HepG2 (cell line): ENCODE results near the gene FGD3. TPM values are rescaled to one million over a fixed set of nuclear protein-coding genes. Genes with fewer than 3 reads are reported as not detected.

Experiments used
- ATAC-seq: fragments of 200-7000 bp; cut with Tn5 transposase; 3 replicates; pipeline ENCODE4 v1.9.1; 2020; ENCODE audit warnings: mild to moderate bottlenecking, moderate library complexity
- BruUV-seq: library from RNA; stranded (reverse); fragments of 400-500 nt; replicated peaks from 2 replicates; lab custom pipeline; 2021; lab: Mats Ljungman, UMichigan
- CTCF ChIA-PET: fragments of 300-600 bp; formaldehyde crosslinking; extraction: SDS; loops from one replicate; lab custom pipeline; 2021; ENCODE audit warnings: low total read pairs, inconsistent platforms, low intra/inter-chr PET ratio; lab: Yijun Ruan, JAX
- POLR2A ChIA-PET: fragments of 350-600 bp; sonication (Branson Sonifier 250); formaldehyde crosslinking; loops from one replicate; lab custom pipeline; 2020; ENCODE audit warnings: antibody characterized with exemption, inconsistent platforms; lab: Yijun Ruan, JAX
- DNase-seq: peaks from one replicate; pipeline ENCODE4 v3.0.0-alpha.2; 2015; ENCODE audit warnings: low spot score
- FAIRE-seq: peaks from 3 replicates; lab custom pipeline; 2011; peaks lifted over from hg19 to GRCh38; lab: Jason Lieb, UNC
- H2AFZ ChIP-seq: one replicate; pipeline ENCODE4 v1.6.1; 2011; ENCODE audit warnings: low read length, inconsistent platforms
- H3K27ac ChIP-seq: fragments of 300-600 bp; 3 replicates; pipeline ENCODE4 v1.8.0; 2011; ENCODE audit warnings: mixed run types, mild to moderate bottlenecking, mixed read lengths, low read length, inconsistent platforms; ENCODE audit not compliant: insufficient read depth; ENCODE audit errors: extremely low read length
- H3K27me3 ChIP-seq, 2 experiments: fragments of 200-600 bp in 1 of 2; 2 replicates in 1 of 2; 3 replicates in 1 of 2; pipeline versions ENCODE4 v1.6.0 to v1.8.0; 2011; ENCODE audit warnings: low read length in 2 of 2, mild to moderate bottlenecking in 2 of 2, moderate library complexity in 2 of 2, inconsistent platforms in 1 of 2; ENCODE audit not compliant: insufficient read depth in 2 of 2, control insufficient read depth in 1 of 2
- H3K36me3 ChIP-seq, 2 experiments: fragments of 200-600 bp in 1 of 2; replicated peaks in 1 of 2; 2 replicates in 1 of 2; 3 replicates in 1 of 2; pipeline versions ENCODE4 v1.5.1 to v1.8.0; 2011; ENCODE audit warnings: low read length in 2 of 2, inconsistent platforms in 1 of 2; ENCODE audit not compliant: insufficient read depth in 2 of 2, control insufficient read depth in 1 of 2
- H3K4me1 ChIP-seq: 2 replicates; pipeline ENCODE4 v1.5.1; 2012; ENCODE audit warnings: low read length, inconsistent platforms; ENCODE audit not compliant: insufficient read depth
- H3K4me2 ChIP-seq: 2 replicates; pipeline ENCODE4 v1.6.0; 2011; ENCODE audit warnings: low read depth, low read length, inconsistent platforms
- H3K4me3 ChIP-seq, 3 experiments: fragments of 200-600 bp in 1 of 3; sonication (generic), shearing (Covaris generic) in 1 of 3; replicated peaks in 1 of 3; 2 replicates each; pipeline ENCODE4 v1.5.1; 2011 to 2016; ENCODE audit warnings: low read length in 3 of 3, inconsistent platforms in 2 of 3, low read depth in 2 of 3, mild to moderate bottlenecking in 2 of 3, control low read depth in 1 of 3, mixed read lengths in 1 of 3; ENCODE audit not compliant: insufficient read depth in 1 of 3
- H3K79me2 ChIP-seq: one replicate; pipeline ENCODE4 v1.6.1; 2011; ENCODE audit warnings: low read length, inconsistent platforms; ENCODE audit not compliant: insufficient read depth
- H3K9ac ChIP-seq: 2 replicates; pipeline ENCODE4 v1.6.0; 2011; ENCODE audit warnings: mild to moderate bottlenecking, low read depth, low read length, inconsistent platforms; ENCODE audit not compliant: insufficient read depth
- H3K9me3 ChIP-seq: 2 replicates; pipeline ENCODE4 v1.5.1; 2012; ENCODE audit warnings: mild to moderate bottlenecking, low read length
- H4K20me1 ChIP-seq: 2 replicates; pipeline ENCODE4 v1.6.0; 2011; ENCODE audit warnings: inconsistent platforms, mild to moderate bottlenecking, low read length, moderate library complexity; ENCODE audit not compliant: insufficient read depth
- BCL6 ChIP-seq: IDR thresholded peaks from 2 replicates; pipeline ENCODE4 v1.6.1; 2016; ENCODE audit warnings: missing genetic modification reagents, missing compliant biosample characterization
- ERF ChIP-seq: IDR thresholded peaks from 2 replicates; pipeline ENCODE4 v1.6.1; 2018; ENCODE audit warnings: missing biosample characterization, missing genetic modification reagents
- JDP2 ChIP-seq: sonication (generic); formaldehyde crosslinking; IDR thresholded peaks from 2 replicates; pipeline ENCODE4 v1.8.1; 2022; ENCODE audit warnings: missing genetic modification reagents, borderline replicate concordance
- MAFK ChIP-seq, 2 experiments: IDR thresholded peaks in 1 of 2; conservative IDR thresholded peaks in 1 of 2; 2 replicates each; pipeline ENCODE4 v1.6.1; 2011; ENCODE audit warnings: improper control_type of control experiment in 2 of 2, low read length in 2 of 2
- NCOA1 ChIP-seq: sonication (generic); formaldehyde crosslinking; IDR thresholded peaks from 2 replicates; pipeline ENCODE4 v1.9.0; 2021; ENCODE audit warnings: missing genetic modification reagents
- PLRG1 ChIP-seq: fragments of 450-650 bp; conservative IDR thresholded peaks from 2 replicates; pipeline ENCODE4 v1.6.1; 2016
- RBFOX2 ChIP-seq: fragments of 200-400 bp; formaldehyde crosslinking; IDR thresholded peaks from 2 replicates; pipeline ENCODE4 v1.6.1; 2017; ENCODE audit warnings: low read depth, mild to moderate bottlenecking, low read length
- SMARCC2 ChIP-seq: fragments of 450-650 bp; IDR thresholded peaks from 2 replicates; pipeline ENCODE4 v1.6.1; 2017; ENCODE audit warnings: antibody characterized with exemption, mild to moderate bottlenecking
- TBP ChIP-seq: sonication (generic); formaldehyde crosslinking; IDR thresholded peaks from 2 replicates; pipeline ENCODE4 v1.5.0; 2020; ENCODE audit warnings: missing genetic modification reagents
- YEATS4 ChIP-seq: sonication (generic); formaldehyde crosslinking; IDR thresholded peaks from 2 replicates; pipeline ENCODE4 v1.4.0; 2020; ENCODE audit warnings: missing genetic modification reagents, borderline replicate concordance
- ZBTB20 ChIP-seq: sonication (generic); formaldehyde crosslinking; IDR thresholded peaks from 2 replicates; pipeline ENCODE4 v1.8.1; 2023; ENCODE audit warnings: missing genetic modification reagents, low read depth, mild to moderate bottlenecking, borderline replicate concordance
- ZNF556 ChIP-seq: sonication (generic); formaldehyde crosslinking; IDR thresholded peaks from 2 replicates; pipeline ENCODE4 v1.4.0; 2020; ENCODE audit warnings: mild to moderate bottlenecking, missing genetic modification reagents, borderline replicate concordance
- ZNF883 ChIP-seq: sonication (generic); formaldehyde crosslinking; IDR thresholded peaks from 2 replicates; pipeline ENCODE4 v1.5.1; 2020; ENCODE audit warnings: mild to moderate bottlenecking, missing genetic modification reagents; ENCODE audit errors: not compliant biosample characterization
- WGBS: methylation state at CpG from one replicate; pipeline ENCODE4 v1.1.6; 2017; ENCODE audit warnings: low lambda C conversion rate; 5-methylcytosine and 5-hydroxymethylcytosine counted together
- in situ Hi-C: cut with HindIII; loops from 2 replicates; pipeline ENCODE4 v1.10.0; 2017; ENCODE audit warnings: low pct_unique_long_range_greater_than_20kb; ENCODE audit not compliant: extremely low pct_ligation_motif_present
- intact Hi-C: fragments of 100-400 bp; cut with micrococcal nuclease; formaldehyde crosslinking; loops from one replicate; pipeline ENCODE4 v1.10.0; 2022; ENCODE audit not compliant: unreplicated experiment
- polyA plus RNA-seq, 8 experiments: library from polyadenylated mRNA; depleted of rRNA in 3 of 8; stranded (reverse) in 7 of 8; unstranded in 1 of 8; fragments of >200 nt; fragmentation: Illumina TruSeq in 4 of 8; extraction: Trizol in 4 of 8; gene quantifications; 2 replicates each; pipeline versions ENCODE4 v1.2.1 to v1.2.3, GENCODE V29; 2011 to 2016; ENCODE audit warnings: low read depth in 4 of 8, missing spikeins in 1 of 8, mixed read lengths in 1 of 8; ENCODE audit not compliant: insufficient read depth in 1 of 8
- total RNA-seq, 5 experiments: library from RNA; depleted of rRNA; stranded (reverse); fragments of >200 nt; fragmentation: Illumina TruSeq; extraction: Trizol; gene quantifications; 2 replicates each; pipeline ENCODE4 v1.2.3, GENCODE V29; 2016; ENCODE audit warnings: low read depth in 1 of 5
- TF ChIP-seq, protein P1 (sequence below): sonication (generic); formaldehyde crosslinking; IDR thresholded peaks from 2 replicates; pipeline ENCODE4 v1.8.1; 2023; ENCODE audit warnings: mild to moderate bottlenecking, missing genetic modification reagents
- TF ChIP-seq, protein P2 (sequence below), 2 experiments: sonication (generic) in 1 of 2; formaldehyde crosslinking in 1 of 2; IDR thresholded peaks; 2 replicates each; pipeline versions ENCODE4 v1.5.1 to v1.6.1; 2011 to 2020; ENCODE audit warnings: borderline replicate concordance in 1 of 2, low read depth in 1 of 2, low read length in 1 of 2, mild to moderate bottlenecking in 1 of 2, missing genetic modification reagents in 1 of 2, moderate library complexity in 1 of 2
- TF ChIP-seq, protein P3 (sequence below): sonication (generic); formaldehyde crosslinking; IDR thresholded peaks from 2 replicates; pipeline ENCODE4 v1.4.0; 2020; ENCODE audit warnings: low read depth, missing genetic modification reagents
- TF ChIP-seq, protein P4 (sequence below): sonication (generic); formaldehyde crosslinking; IDR thresholded peaks from 2 replicates; pipeline ENCODE4 v1.8.0; 2022; ENCODE audit warnings: missing genetic modification reagents, mild to moderate bottlenecking, inconsistent platforms, borderline replicate concordance

Gene FGD3
- total and polyA plus RNA-seq, 2 of the 13 experiments (the other 11 are each of a cell fraction or from before 2014, with no cell fraction given): 0.53 to 1.1 TPM

DNA sequence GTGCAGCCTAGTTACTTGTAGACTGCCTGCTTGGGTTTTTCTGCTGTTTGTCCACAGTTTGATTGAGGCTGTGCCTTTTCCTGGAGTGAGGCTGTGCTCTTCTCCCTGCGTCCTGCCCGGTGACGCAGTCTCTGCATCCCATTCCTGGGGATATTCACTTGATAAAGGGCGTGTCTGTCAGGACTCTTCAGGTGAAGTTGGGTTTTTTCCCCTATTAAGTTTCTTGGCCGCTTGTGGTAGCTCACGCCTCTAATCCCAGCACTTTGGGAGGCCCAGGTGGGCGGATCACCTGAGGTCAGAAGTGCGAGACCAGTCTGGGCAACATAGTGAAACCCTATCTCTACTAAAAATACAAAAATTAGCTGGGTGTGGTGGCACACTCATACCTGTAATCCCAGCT lies 61.1 kb downstream of the FGD3 start:
- no TSS peak for BruUV-seq
- ChIA-PET CTCF (no interaction called here), POLR2A (no interaction called here)
- ATAC-seq (no peak), DNase-seq (no peak), FAIRE-seq (no peak)
- in situ Hi-C loops (no loop called here), intact Hi-C loops (no loop called here)
- H3K4me1 ChIP-seq: peaks cover 27% of the 10 kb centered on the region
- H3K4me2 ChIP-seq: no peak overlapping the region
- no peaks in the 10 kb centered on the region for H3K36me3 ChIP-seq
- 82% methylated on average over 6 of the region's 8 CpGs for WGBS
- H3K79me2 ChIP-seq: no peaks in the 10 kb centered on the region
- H2AFZ ChIP-seq: no peak overlapping the region
- no peak overlapping the region for H3K27ac ChIP-seq
- H3K27me3 ChIP-seq: no peaks in the 10 kb centered on the region
- H4K20me1 ChIP-seq: no peaks in the 10 kb centered on the region
- no peaks in the 10 kb centered on the region for H3K9me3 ChIP-seq
- no peak overlapping the region for H3K9ac ChIP-seq
- H3K4me3 ChIP-seq: no peak overlapping the region
- TF ChIP-seq ZNF883 (CRISPR knock-in tag) (no peak), PLRG1 (no peak), YEATS4 (CRISPR knock-in tag) (no peak), JDP2 (CRISPR knock-in tag) (no peak), SMARCC2 (no peak), RBFOX2 (no peak), MAFK (conservative IDR thresholded peaks at IDR 0.05 in 1 of 2, IDR thresholded peaks at IDR 0.05 in 1 of 2; ENCODE audit: low read length in 2 of 2) (no peak), BCL6 (CRISPR knock-in tag) (no peak), ZNF556 (no peak), TBP (no peak), NCOA1 (CRISPR knock-in tag) (no peak), ZBTB20 (CRISPR knock-in tag) (no peak), ERF (CRISPR knock-in tag) (no peak)
- TF ChIP-seq, protein P1, sequence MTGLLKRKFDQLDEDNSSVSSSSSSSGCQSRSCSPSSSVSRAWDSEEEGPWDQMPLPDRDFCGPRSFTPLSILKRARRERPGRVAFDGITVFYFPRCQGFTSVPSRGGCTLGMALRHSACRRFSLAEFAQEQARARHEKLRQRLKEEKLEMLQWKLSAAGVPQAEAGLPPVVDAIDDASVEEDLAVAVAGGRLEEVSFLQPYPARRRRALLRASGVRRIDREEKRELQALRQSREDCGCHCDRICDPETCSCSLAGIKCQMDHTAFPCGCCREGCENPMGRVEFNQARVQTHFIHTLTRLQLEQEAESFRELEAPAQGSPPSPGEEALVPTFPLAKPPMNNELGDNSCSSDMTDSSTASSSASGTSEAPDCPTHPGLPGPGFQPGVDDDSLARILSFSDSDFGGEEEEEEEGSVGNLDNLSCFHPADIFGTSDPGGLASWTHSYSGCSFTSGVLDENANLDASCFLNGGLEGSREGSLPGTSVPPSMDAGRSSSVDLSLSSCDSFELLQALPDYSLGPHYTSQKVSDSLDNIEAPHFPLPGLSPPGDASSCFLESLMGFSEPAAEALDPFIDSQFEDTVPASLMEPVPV (CRISPR knock-in tag): no peak
- TF ChIP-seq, protein P2, sequence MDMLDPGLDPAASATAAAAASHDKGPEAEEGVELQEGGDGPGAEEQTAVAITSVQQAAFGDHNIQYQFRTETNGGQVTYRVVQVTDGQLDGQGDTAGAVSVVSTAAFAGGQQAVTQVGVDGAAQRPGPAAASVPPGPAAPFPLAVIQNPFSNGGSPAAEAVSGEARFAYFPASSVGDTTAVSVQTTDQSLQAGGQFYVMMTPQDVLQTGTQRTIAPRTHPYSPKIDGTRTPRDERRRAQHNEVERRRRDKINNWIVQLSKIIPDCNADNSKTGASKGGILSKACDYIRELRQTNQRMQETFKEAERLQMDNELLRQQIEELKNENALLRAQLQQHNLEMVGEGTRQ (IDR thresholded peaks at IDR 0.05; ENCODE audit: low read depth, low read length): no peak
- TF ChIP-seq, protein P2 (CRISPR knock-in tag; IDR thresholded peaks at IDR 0.05; ENCODE audit: borderline replicate concordance): no peak
- TF ChIP-seq, protein P3, sequence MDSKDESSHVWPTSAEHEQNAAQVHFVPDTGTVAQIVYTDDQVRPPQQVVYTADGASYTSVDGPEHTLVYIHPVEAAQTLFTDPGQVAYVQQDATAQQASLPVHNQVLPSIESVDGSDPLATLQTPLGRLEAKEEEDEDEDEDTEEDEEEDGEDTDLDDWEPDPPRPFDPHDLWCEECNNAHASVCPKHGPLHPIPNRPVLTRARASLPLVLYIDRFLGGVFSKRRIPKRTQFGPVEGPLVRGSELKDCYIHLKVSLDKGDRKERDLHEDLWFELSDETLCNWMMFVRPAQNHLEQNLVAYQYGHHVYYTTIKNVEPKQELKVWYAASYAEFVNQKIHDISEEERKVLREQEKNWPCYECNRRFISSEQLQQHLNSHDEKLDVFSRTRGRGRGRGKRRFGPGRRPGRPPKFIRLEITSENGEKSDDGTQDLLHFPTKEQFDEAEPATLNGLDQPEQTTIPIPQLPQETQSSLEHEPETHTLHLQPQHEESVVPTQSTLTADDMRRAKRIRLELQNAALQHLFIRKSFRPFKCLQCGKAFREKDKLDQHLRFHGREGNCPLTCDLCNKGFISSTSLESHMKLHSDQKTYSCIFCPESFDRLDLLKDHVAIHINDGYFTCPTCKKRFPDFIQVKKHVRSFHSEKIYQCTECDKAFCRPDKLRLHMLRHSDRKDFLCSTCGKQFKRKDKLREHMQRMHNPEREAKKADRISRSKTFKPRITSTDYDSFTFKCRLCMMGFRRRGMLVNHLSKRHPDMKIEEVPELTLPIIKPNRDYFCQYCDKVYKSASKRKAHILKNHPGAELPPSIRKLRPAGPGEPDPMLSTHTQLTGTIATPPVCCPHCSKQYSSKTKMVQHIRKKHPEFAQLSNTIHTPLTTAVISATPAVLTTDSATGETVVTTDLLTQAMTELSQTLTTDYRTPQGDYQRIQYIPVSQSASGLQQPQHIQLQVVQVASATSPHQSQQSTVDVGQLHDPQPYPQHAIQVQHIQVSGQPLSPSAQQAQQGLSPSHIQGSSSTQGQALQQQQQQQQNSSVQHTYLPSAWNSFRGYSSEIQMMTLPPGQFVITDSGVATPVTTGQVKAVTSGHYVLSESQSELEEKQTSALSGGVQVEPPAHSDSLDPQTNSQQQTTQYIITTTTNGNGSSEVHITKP (CRISPR knock-in tag): no peak
- TF ChIP-seq, protein P4, sequence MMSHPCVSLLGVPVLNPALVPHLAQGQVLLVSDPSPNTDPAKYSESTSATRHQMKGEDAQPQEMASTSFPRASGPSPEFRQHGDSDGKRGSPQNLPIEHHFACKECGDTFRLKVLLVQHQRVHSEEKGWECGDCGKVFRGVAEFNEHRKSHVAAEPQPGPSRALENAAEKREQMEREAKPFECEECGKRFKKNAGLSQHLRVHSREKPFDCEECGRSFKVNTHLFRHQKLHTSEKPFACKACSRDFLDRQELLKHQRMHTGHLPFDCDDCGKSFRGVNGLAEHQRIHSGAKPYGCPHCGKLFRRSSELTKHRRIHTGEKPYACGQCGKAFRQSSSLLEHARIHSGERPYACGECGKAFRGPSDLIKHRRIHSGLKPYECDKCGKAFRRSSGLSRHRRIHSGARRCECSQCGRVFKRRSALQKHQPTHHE: no peak
